GM12878 (cell line): ENCODE measurements around the gene ATG5. TPM values are rescaled to one million over a fixed set of nuclear protein-coding genes. Genes with fewer than 3 reads are reported as not detected.

Source experiments
- ATAC-seq: fragments of 200-7000 bp; cut with Tn5 transposase; 3 replicates; pipeline ENCODE4 v1.9.1; 2020; ENCODE audit warnings: mild to moderate bottlenecking, moderate library complexity
- BruUV-seq: library from RNA; stranded (reverse); fragments of 400-500 nt; replicated peaks from 2 replicates; lab custom pipeline; 2021; lab: Mats Ljungman, UMichigan
- CTCF ChIA-PET: fragments of 300-600 bp; sonication (Branson Sonifier 250); formaldehyde crosslinking; extraction: SDS; loops from one replicate; lab custom pipeline; 2021; ENCODE audit warnings: inconsistent platforms; lab: Yijun Ruan, JAX
- POLR2A ChIA-PET: fragments of 350-600 bp; formaldehyde crosslinking; extraction: SDS; loops from one replicate; lab custom pipeline; 2021; ENCODE audit warnings: inconsistent platforms; lab: Charles Lee
- RAD21 ChIA-PET: fragments of 300-600 bp; sonication (Branson Sonifier 250); formaldehyde crosslinking; loops from one replicate; lab custom pipeline; 2023; ENCODE audit warnings: antibody characterized with exemption; ENCODE audit not compliant: unreplicated experiment; lab: Charles Lee
- SMC1A ChIA-PET: fragments of 300-600 bp; sonication (Branson Sonifier 250); formaldehyde crosslinking; loops from one replicate; lab custom pipeline; 2023; ENCODE audit not compliant: unreplicated experiment, uncharacterized antibody; lab: Charles Lee
- DNase-seq: peaks from one replicate; pipeline ENCODE4 v3.0.0-alpha.2; 2011; ENCODE audit warnings: low read depth, low spot score
- FAIRE-seq: peaks from 3 replicates; lab custom pipeline; 2011; peaks lifted over from hg19 to GRCh38; lab: Jason Lieb, UNC
- H2AFZ ChIP-seq: 2 replicates; pipeline ENCODE4 v1.6.0; 2011; ENCODE audit warnings: low read depth, low read length, control low read depth; ENCODE audit not compliant: control insufficient read depth
- H3K27ac ChIP-seq: 2 replicates; pipeline ENCODE4 v1.5.1; 2011; ENCODE audit warnings: control low read depth; ENCODE audit not compliant: control insufficient read depth, insufficient read depth
- H3K27me3 ChIP-seq, 2 experiments: replicated peaks in 1 of 2; 2 replicates each; pipeline versions ENCODE4 v1.6.0 to v1.6.1; 2011; ENCODE audit warnings: low read length in 1 of 2; ENCODE audit not compliant: control insufficient read depth in 2 of 2, insufficient read depth in 2 of 2
- H3K36me3 ChIP-seq, 2 experiments: 2 replicates each; pipeline ENCODE4 v1.5.1; 2011; ENCODE audit warnings: low read length in 1 of 2; ENCODE audit not compliant: control insufficient read depth in 2 of 2, insufficient read depth in 2 of 2
- H3K4me1 ChIP-seq: 2 replicates; pipeline ENCODE4 v1.6.1; 2011; ENCODE audit warnings: mild to moderate bottlenecking, low read length, moderate library complexity, mixed read lengths; ENCODE audit not compliant: control insufficient read depth, insufficient read depth
- H3K4me2 ChIP-seq: 2 replicates; pipeline ENCODE4 v1.6.0; 2011; ENCODE audit warnings: control low read depth; ENCODE audit not compliant: control insufficient read depth, insufficient read depth
- H3K4me3 ChIP-seq: fragments of 200-600 bp; sonication (generic); 2 replicates; pipeline ENCODE4 v1.5.1; 2016
- H3K79me2 ChIP-seq: 2 replicates; pipeline ENCODE4 v1.6.0; 2011; ENCODE audit warnings: low read length; ENCODE audit not compliant: control insufficient read depth, insufficient read depth
- H3K9ac ChIP-seq: 2 replicates; pipeline ENCODE4 v1.8.0; 2011; ENCODE audit warnings: low read length, control low read depth, mixed read lengths; ENCODE audit not compliant: control insufficient read depth, insufficient read depth
- H3K9me3 ChIP-seq: replicated peaks from 3 replicates; pipeline ENCODE4 v1.5.1; 2011; ENCODE audit warnings: mild to moderate bottlenecking, low read length; ENCODE audit not compliant: control insufficient read depth, insufficient read depth
- H4K20me1 ChIP-seq: 2 replicates; pipeline ENCODE4 v1.6.0; 2011; ENCODE audit not compliant: control insufficient read depth, insufficient read depth
- BCLAF1 ChIP-seq: fragments of 450-650 bp; IDR thresholded peaks from 2 replicates; pipeline ENCODE4 v1.6.1; 2017; ENCODE audit warnings: antibody characterized with exemption, mild to moderate bottlenecking, moderate library complexity
- BHLHE40 ChIP-seq, 2 experiments: fragments of 450-650 bp in 1 of 2; IDR thresholded peaks; 2 replicates each; pipeline ENCODE4 v1.6.1; 2011 to 2017; ENCODE audit warnings: low read depth in 2 of 2, borderline replicate concordance in 1 of 2, improper control_type of control experiment in 1 of 2, low read length in 1 of 2, mild to moderate bottlenecking in 1 of 2
- CBX5 ChIP-seq: sonication (generic); IDR thresholded peaks from 2 replicates; pipeline ENCODE4 v1.6.1; 2016; ENCODE audit warnings: low read depth, moderate library complexity, mild to moderate bottlenecking, inconsistent platforms
- FOXK2 ChIP-seq: fragments of 450-650 bp; IDR thresholded peaks from 2 replicates; pipeline ENCODE4 v1.6.1; 2017; ENCODE audit warnings: mild to moderate bottlenecking, moderate library complexity
- HDAC6 ChIP-seq: fragments of 200-600 bp; sonication (generic); IDR thresholded peaks from one replicate; pipeline ENCODE4 v1.8.0; 2017; ENCODE audit warnings: antibody characterized with exemption; ENCODE audit not compliant: unreplicated experiment
- KAT2A ChIP-seq: conservative IDR thresholded peaks from 2 replicates; pipeline ENCODE4 v1.6.1; 2011; ENCODE audit warnings: low read depth, low read length; ENCODE audit not compliant: control insufficient read depth
- MXI1 ChIP-seq: fragments of 150-350 bp; IDR thresholded peaks from 2 replicates; pipeline ENCODE4 v1.6.1; 2011; ENCODE audit warnings: low read depth, mild to moderate bottlenecking, inconsistent platforms, low read length, improper control_type of control experiment
- NRF1 ChIP-seq: conservative IDR thresholded peaks from 2 replicates; pipeline ENCODE4 v1.6.1; 2011; ENCODE audit warnings: mild to moderate bottlenecking, low read depth, low read length, improper control_type of control experiment
- PAX5 ChIP-seq: IDR thresholded peaks from 2 replicates; pipeline ENCODE4 v1.6.1; 2011; ENCODE audit warnings: low read depth, low read length, borderline replicate concordance
- PML ChIP-seq: IDR thresholded peaks from 2 replicates; pipeline ENCODE4 v1.6.1; 2012; ENCODE audit warnings: low read length, inconsistent platforms
- RAD21 ChIP-seq: IDR thresholded peaks from 2 replicates; pipeline ENCODE4 v1.6.1; 2011; ENCODE audit warnings: mild to moderate bottlenecking, low read depth, low read length, moderate library complexity; ENCODE audit not compliant: insufficient read depth
- SMARCA5 ChIP-seq: fragments of 450-650 bp; IDR thresholded peaks from 2 replicates; pipeline ENCODE4 v1.6.1; 2017; ENCODE audit warnings: mild to moderate bottlenecking
- TARDBP ChIP-seq: IDR thresholded peaks from 2 replicates; pipeline ENCODE4 v1.6.1; 2016; ENCODE audit warnings: borderline replicate concordance
- USF2 ChIP-seq: IDR thresholded peaks from 2 replicates; pipeline ENCODE4 v1.6.1; 2011; ENCODE audit warnings: low read depth, low read length, improper control_type of control experiment, borderline replicate concordance
- ZBTB33 ChIP-seq: fragments of 450-650 bp; IDR thresholded peaks from 2 replicates; pipeline ENCODE4 v1.6.1; 2017; ENCODE audit warnings: mild to moderate bottlenecking
- ZBTB4 ChIP-seq: fragments of 450-650 bp; formaldehyde crosslinking; IDR thresholded peaks from 2 replicates; pipeline ENCODE4 v1.4.0; 2022; ENCODE audit warnings: mild to moderate bottlenecking, moderate library complexity
- WGBS: methylation state at CpG from one replicate; pipeline ENCODE4 v1.1.6; 2016; ENCODE audit warnings: low lambda C conversion rate; ENCODE audit not compliant: insufficient replicate concordance, insufficient coverage; ENCODE audit errors: missing lambda C conversion rate; 5-methylcytosine and 5-hydroxymethylcytosine counted together
- in situ Hi-C: fragments of 300-500 bp; cut with MboI; formaldehyde crosslinking; loops from 9 replicates; pipeline ENCODE4 v1.14.3; 2018; ENCODE audit warnings: mixed read lengths
- intact Hi-C: fragments of 100-400 bp; cut with micrococcal nuclease; formaldehyde crosslinking; loops from one replicate; pipeline ENCODE4 v1.14.2; 2022; ENCODE audit not compliant: unreplicated experiment
- polyA plus RNA-seq, 11 experiments: library from polyadenylated mRNA; depleted of rRNA in 4 of 11; unstranded in 6 of 11; stranded (reverse) in 5 of 11; fragments of >200 nt; fragmentation: Nextera tagmentation in 4 of 11; fragmentation: Illumina TruSeq in 1 of 11; extraction: Ambion mirVana in 4 of 11; extraction: Trizol in 1 of 11; gene quantifications; 1 replicate in 1 of 11; 2 replicates in 10 of 11; pipeline versions ENCODE4 v1.2.1 to v1.2.3, GENCODE V29; 2011 to 2016; ENCODE audit warnings: inconsistent platforms in 2 of 11, missing spikeins in 2 of 11, low read depth in 1 of 11
- total RNA-seq, 4 experiments: library from RNA; depleted of rRNA in 3 of 4; stranded (reverse); fragments of >200 nt in 3 of 4; fragmentation: Illumina TruSeq in 1 of 4; extraction: Trizol in 1 of 4; gene quantifications; 2 replicates each; pipeline versions ENCODE4 v1.2.1 to v1.2.3, GENCODE V29; 2013 to 2021

Gene ATG5
- total and polyA plus RNA-seq, 10 of the 15 experiments (the other 5 are each of a cell fraction or from before 2014, with no cell fraction given): 12.9 to 51.8 (median 23.9) TPM

GRCh38 chr6:106255306-106255705, 70.3 kb downstream of the ATG5 start:
- WGBS: 97% methylated on average over 3 of the region's 3 CpGs
- DNase-seq (no peak), ATAC-seq (no peak), FAIRE-seq (no peak)
- Histone ChIP-seq H2AFZ (no peak overlapping the region), H3K79me2 (no peaks in the 10 kb centered on the region; the same call in none of the 2 replicates), H3K9ac (no peak overlapping the region), H3K4me1 (no peaks in the 10 kb centered on the region), H3K36me3 (no peaks in the 10 kb centered on the region), H3K9me3 (no peaks in the 10 kb centered on the region), H3K27ac (no peak overlapping the region), H3K4me2 (no peak overlapping the region), H3K27me3 (no peaks in the 10 kb centered on the region), H3K4me3 (no peak overlapping the region), H4K20me1 (no peaks in the 10 kb centered on the region)
- RAD21 ChIA-PET: interaction anchor here (1.0 kb wide), 1 partner anchor 32 kb away, joined by 3 read pairs; no protein-coding TSS in a partner anchor
- no TSS peak for BruUV-seq
- in situ Hi-C loops (no loop called here), intact Hi-C loops (no loop called here)
- CTCF ChIA-PET: interaction anchor here (1.4 to 1.9 kb wide), 2 partner anchors 18 to 46 kb away, joined by 3 to 8 read pairs; no protein-coding TSS in a partner anchor
- POLR2A ChIA-PET: no interaction called here
- SMC1A ChIA-PET: interaction anchor here (1.0 kb wide), 1 partner anchor 11 kb away, joined by 3 read pairs; no protein-coding TSS in a partner anchor
- TF ChIP-seq KAT2A (no peak), ZBTB4 (CRISPR knock-in tag) (no peak), PAX5 (no peak), PML (no peak), NRF1 (no peak), SMARCA5 (no peak), USF2 (no peak), MXI1 (no peak), BCLAF1 (no peak), TARDBP (no peak), BHLHE40 (IDR thresholded peaks at IDR 0.05; ENCODE audit: borderline replicate concordance in 1 of 2, low read depth in 2 of 2, low read length in 1 of 2) (no peak), RAD21 (no peak), FOXK2 (no peak), HDAC6 (no peak), ZBTB33 (no peak), CBX5 (no peak)
